GM18858 (cell line): ENCODE results near the gene CRHR2.
"Not testable (repeated sequence)": the region's sequence is repeated elsewhere in the genome, so short reads cannot be mapped to it uniquely, and the experiment has no call there.

ENCODE experiments used
- ATAC-seq: cut with Tn5 transposase; IDR thresholded peaks from one replicate; pipeline ENCODE4 v1.9.1; 2021; ENCODE audit not compliant: unreplicated experiment

The CRHR2 gene

DNA sequence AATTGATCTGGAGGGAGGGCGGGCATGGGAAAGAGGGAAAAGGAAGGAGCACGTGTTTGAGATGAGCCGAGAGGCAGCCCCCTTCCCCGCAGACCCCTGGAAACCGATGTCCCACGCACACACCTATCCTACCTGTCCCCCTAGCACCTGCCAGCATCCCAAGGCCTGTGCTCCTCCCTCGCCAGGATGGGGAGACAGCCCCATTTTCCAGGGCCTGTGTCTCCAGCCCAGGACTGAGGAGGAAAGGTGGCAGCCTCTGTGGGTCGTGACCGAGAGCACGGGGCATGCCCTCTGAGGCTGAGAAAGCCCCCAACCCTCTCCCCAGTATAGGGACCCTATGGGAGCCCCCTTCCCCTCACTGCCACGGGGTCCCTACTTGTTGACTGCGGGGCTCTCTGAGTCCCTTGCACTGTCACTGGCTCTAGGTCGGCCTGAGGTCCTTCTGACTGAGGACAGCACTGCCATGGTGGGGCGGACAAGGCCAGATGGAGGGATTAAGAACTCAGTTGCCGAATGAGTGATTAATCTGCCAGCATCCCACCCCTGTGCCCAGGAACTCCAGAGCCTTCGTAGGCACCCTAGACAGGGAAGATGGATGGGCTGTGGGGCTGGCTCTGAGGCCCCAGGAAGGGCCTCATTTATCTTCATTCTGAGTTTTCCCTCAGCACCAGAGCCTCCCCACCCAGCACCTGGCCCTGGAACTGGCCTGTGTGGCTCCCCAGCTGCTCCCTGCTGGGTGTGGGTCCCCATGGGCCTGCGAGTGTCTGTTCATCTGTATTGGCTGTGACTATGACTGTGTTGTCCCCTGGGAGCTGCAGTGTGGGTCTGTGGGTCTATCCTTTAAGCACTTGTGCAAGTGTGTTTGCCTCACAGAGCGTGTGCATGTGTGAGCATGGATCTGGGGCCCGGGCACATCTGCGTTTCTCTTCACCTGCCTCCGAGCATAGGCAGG is 26.0 kb downstream of the CRHR2 start:
- ATAC-seq = no peak

DNA sequence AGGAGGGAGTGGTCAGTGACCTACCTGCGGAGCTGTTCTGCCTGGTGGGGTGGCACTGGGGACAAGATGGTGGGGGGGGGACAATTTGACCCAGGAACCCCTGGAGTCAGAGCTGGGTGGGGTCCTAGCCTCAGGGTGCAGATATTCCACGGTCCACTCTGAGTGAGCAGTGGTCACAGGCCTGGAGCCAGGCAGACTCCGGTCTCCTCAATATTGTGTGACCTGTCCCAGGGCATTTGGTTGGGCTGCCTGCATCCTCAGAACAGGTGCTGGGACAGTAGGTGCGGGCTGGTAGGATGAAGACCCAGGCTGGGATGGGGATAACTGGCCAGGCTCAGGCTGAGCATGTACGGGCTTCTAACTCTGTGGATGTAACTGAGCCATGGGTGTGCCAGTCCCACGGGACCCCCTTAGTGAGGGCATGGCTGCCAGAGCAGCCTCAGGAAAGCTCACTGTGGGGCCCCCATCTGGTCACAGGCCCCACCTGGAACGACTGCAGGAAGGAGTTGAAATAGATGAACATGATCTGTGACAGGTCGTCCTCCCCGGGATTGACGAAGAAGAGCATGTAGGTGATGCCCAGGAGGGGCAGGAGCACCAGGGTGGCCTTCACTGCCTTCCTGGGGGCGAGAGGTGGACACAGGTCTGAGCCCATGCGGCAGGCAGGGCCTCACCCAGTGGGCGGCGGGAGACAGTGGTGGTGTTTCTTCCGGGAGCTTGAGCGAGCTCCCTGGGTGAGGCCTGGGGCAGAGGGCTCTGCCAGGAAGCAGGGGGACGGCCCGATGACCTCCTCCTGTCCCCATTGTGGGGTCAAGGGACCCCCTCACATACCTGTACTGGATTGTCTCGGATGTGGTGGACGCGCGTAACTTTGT is 26.9 kb downstream of the CRHR2 start:
- no peak for ATAC-seq

DNA sequence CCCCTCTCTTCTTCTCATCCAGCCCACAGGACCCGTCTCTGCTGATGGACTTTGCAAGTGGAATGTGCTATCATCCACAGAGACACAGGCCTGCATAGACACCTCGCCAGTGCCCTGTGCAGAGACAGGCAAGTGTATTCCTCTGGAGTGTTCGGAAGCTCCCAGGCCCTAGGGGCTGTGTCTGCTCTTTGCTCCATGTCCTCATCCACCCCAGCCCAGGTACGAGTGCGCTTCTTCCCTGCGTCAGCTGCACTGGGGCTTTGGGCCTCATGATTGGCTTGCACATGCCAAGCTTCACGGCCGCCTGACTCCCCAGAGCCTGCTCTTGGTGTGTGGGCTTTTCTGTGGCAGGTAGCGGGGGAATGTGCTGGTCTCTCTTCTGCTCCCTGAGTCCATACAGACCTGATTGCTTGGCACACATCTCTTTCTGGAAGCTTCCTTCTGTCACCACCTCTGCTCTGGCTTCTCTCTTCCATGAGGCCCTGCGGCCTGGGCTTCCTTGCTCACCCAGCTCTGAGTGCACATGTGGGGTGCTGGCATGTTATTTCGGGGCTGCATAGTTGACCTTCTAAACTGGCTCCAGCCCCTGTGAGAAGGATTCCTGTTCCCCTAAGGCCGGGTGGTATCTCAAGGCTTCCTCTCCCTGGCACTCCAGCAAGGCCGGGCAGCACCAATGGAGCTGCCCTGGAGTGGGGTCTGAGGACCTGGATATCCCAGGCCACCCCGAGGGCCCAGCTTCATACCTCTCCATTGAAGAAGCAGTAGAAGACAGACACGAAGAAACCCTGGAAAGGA is 27.8 kb downstream of the CRHR2 start:
- ATAC-seq = no peak

DNA sequence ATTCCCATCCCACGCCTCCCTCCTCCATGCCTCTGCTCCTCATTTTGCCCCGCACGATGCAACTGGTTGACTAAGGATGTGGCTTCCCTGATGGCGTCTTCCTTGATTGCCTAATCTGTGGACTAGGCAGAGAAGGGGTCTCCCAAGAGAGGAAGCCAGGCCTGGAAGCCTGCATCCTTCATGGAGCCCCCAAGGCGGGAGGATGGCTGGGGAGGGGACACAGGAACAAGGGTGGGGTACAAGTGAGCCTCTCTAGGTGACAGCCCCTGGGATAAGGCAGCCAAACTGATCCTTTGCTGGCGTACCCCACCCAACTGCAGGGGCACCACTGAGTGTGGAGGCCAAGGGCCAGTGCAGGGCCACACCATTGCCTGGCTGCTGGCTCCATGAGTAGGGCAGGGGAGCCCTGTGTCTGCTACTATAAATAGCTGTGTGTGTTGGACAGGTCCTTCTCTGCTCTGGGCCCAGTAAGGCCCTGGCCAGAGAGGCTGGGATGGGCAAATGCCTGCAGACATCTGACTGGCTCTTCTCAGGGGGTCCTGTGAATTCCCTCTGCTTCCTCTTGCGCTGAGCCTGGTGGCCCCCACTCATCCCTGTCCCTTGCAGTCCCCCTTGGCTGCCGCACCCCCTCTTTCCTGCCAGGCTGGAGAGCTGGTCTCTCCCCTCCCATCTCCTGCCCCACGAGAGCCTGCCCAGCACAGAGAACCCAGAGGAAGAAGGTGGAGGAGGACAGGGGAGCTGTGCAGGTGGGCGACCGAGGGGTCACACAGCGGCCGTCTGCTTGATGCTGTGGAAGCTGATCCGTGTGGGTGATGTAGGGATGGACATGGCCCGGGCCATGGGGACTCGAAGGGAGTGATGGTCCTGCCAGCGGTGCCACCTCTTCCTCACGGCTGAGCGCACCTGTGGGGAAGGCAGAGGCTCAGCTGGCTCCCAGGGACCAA is 29.3 kb downstream of the CRHR2 start:
- ATAC-seq = no peak

DNA sequence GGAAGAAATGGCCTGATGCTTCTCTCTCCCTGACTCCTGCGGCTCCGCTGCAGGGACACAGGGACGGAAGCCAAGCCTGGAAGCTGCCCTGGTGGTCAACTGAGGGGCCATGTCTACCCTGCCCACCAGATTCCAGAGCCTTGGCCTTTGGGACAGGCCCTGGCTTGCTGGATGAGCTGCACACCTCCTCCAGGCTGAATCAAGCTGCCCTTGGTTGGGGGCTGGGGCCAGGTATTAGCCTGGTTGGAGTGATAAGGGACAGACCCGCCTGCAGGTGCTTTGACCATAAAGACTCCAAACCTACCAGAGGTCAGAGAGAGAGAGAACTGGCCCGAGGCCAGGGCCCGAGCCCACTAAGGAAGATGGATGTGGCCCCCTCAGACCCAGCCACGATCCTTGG is 30.1 kb downstream of the CRHR2 start:
- no peak for ATAC-seq

DNA sequence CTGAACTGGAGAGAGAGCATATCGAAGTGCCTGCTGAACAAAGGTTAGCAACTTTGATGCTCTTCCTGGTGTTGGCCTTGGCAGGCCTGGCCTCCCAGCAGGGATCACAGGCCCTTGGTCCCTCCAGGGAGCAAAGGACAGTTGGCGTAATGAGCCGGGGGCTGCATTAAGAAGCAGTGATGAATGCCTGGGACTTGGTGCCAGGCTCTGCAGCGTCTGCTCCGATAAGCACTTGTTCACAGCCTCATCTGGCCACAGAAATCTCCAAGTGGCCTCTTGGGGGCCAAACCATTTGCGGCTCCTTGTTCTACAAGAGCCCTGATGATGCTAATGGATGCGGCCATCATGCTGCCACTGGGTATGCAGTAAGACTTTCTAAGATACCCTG is 31.8 kb downstream of the CRHR2 start:
- no peak for ATAC-seq

DNA sequence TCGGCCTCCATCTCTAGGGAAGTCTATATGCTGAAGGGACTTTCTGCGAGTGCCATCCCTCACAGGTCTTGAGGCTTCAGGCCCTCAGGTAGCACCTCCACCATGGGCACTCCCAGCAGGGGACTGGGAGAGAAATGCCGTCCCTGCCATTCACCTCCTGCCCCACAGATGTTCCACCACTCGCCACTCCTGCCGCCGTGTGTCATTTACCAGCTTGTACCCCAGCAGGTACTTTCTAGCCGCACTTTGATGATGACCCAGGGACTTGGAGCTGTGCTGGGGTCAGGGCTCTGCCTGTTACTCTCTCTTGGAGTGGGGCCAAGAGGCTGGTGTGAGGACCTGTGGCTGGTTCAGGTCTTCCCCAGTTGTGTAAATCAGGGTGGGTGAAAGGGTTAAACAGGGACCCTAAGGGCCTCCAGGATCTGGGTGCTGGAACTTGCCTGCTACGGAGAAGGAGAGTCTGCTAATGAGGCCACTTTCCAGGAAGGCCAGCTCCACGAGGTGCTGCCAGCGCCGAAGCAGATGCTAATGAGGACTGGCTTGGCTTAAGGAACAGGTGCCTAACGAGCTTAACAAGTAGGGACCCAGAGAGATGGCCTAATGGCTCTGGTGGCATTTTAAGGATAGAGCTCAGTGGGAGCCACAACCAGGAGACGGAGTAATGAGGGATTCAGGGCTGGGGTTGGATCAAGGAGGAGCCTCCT is 32.4 kb downstream of the CRHR2 start:
- no peak for ATAC-seq

DNA sequence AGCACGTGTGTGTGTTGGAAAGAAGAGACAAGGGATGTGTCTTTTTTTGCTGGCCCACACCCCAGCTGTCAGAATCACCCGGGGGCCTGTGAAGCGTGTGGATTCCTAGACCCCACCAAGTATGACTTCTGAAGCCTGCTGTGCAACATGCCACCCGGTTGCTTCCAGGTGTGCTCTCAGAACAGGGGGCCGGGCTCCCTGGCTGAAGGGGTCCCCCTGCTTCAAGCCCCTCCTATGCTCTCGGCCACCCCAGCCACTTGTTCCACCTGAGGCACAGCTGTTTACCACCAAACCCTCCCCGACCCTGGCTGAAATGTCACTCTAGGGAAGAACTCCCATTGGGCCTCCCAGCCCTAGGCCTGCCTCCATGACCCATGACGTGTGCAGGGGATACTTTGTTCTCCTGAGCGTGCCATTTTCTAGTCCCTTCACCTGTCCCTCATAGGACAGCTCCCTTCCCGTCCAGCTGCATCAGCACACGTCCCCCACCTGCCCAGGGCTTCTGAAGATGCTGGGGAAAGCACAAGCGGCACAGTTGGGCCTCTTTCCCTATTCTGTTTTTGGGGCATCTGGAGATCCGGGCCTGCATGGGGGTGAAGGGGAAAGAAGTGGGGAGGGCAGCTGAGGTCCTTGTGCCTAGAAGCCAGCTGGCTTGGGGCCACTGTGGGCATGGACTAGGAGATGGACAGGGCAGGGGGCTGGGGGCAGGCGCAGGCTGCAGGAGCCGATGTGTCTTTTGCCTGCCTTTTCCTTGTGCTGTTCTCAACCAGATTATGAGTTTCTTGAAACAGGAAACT is 33.3 kb downstream of the CRHR2 start:
- no peak for ATAC-seq

DNA sequence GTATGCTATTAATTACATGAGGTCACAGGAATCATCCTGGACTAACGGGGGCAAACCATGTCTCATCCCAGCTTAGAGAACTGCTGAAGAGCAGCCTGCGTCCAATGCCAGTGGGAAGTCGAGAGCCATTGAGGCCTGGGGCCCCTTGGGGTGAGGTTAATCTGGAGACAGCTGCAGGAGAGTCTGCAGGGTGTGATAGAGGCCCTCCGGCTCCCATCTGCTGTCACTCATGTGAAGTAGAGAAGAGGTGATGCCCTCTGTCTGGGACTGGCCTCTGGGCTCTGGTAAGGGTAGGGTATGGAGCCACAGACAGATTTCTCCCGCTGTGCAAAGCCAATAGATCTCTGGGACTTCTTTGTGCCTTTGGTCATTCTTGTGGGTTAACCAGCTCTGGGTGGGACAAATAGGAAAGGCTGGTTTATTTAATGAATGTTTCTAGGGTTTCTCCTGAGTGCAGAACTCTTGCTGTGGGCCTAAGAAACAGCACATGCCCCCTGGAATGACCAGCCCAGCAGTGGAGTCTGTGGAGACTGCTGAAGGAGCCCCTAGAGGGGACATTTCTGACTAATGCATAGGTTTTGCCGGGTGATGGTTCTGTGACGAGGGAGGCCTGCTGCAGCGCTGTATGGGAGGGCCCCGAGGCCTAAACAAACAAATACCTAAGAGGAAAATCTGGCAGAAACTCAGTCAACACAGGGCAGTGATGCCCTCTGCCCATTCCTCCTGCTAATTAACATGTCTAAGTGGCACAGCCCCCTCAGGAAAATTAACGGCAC is 34.5 kb downstream of the CRHR2 start:
- no peak for ATAC-seq

DNA sequence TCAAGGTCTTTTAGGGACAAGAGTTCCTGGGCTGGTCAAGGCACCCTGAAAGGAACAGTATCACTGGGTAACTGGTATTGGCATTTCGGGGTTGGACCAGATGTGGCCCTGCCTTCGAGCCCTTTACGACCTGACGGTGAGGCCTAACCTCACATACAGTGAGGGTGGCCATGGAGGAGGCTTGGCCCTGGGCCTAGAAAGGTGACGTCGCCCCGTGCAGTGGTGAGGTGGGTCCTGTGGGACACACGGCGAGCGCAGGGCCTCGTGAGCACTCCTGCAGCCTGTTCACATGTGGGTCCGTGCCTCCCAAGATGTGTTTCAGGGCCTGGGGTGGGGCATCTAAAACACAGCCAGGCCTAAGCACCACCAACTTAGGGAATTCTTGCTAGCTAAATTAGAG is 36.1 kb downstream of the CRHR2 start:
- no peak for ATAC-seq

DNA sequence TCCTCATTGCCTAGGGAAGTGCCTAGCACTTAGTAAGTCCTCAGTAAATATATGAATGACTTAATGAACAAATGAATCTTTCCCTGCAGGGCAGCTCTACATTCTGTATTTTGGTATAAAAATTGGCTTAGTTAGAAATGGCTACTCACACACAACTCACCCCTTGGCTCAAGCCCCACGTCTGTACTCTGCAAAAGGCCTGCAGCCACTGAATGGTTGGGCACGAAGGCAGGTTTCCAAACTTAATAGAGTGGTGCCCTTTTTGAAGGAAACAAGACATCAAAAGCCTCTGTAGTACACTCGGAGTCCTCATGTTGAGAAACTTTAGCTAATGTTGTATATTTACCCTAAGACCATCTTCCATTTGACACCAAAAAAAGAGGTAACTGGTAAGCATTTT is 36.6 kb downstream of the CRHR2 start:
- no peak for ATAC-seq

DNA sequence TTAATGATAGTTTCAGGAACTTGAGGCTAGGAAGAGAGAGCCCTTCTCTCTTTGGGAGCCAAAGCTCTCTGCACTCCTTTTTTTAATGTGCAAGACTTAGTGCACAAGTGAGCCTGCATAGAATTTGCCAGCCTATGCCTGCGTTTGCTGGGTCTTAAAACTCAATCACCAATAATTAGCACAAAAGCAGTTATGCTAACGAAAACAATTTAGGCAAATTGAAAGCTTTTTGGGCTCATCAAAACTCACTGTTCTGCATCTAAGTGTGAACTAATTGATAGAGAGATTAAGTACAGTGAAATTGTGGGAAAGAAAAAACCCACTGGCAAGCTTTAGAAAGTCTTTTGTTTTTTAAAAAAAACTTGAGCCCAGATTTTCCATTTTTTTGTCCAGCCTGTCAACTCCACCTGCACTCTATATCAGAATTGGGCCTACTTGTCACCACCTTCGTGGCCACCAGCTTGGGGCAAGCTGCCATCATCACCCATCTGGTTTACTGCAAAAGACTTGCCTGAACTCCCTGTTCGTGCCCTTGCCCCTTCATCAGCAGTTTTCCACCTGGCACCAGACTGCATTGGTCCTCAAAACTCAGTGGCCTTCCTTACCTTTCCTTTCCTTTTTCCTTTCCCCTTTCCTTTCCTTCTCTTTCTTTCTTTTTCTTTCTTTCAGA is 37.8 kb downstream of the CRHR2 start:
- no peak for ATAC-seq

DNA sequence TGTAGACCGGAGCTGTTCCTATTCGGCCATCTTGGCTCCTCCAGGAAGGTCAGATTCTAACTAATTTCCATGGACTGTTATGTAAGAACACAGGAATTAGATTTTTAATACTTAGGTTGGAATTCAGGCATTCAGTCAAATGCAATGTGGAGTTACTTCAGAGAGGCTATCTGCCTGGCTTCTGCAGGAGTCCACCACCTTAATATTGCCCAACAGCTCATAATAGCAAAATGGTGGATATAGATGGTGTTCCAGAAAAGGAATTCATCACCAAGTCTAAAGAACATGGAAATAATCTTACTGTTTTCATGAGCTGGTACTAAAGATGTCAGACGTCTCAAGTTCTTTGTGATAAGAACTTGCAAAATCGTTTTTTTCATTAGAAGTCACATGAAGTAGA is 39.5 kb downstream of the CRHR2 start:
- ATAC-seq = no peak

DNA sequence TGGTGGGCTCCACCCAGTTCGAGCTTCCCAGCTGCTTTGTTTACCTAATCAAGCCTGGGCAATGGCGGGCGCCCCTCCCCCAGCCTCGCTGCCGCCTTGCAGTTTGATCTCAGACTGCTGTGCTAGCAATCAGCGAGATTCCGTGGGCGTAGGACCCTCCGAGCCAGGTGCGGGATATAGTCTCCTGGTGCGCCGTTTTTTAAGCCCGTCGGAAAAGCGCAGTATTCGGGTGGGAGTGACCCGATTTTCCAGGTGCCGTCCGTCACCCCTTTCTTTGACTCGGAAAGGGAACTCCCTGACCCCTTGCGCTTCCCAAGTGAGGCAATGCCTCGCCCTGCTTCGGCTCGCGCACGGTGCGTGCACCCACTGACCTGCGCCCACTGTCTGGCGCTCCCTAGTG is 39.9 kb downstream of the CRHR2 start:
- ATAC-seq = not testable (repeated sequence)

DNA sequence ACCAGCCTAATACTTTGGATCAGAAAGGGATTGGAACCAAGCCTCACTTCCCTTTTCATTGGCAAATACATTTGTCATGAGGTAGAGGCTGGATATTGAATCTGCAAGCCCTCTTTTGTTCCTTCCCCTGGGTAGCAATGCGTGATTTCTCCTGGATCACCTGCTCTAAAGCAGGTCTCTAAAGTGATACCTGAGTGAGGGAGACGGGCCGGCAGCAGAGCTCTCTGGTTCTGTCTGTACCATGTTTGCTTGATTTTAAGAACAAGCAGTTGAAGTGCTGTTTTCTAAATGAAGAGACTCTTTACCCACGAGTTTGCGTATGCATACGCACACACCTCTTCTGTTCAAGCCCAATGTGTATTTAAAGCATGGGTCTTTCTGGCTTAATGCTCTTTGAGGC is 46.5 kb downstream of the CRHR2 start:
- no peak for ATAC-seq

DNA sequence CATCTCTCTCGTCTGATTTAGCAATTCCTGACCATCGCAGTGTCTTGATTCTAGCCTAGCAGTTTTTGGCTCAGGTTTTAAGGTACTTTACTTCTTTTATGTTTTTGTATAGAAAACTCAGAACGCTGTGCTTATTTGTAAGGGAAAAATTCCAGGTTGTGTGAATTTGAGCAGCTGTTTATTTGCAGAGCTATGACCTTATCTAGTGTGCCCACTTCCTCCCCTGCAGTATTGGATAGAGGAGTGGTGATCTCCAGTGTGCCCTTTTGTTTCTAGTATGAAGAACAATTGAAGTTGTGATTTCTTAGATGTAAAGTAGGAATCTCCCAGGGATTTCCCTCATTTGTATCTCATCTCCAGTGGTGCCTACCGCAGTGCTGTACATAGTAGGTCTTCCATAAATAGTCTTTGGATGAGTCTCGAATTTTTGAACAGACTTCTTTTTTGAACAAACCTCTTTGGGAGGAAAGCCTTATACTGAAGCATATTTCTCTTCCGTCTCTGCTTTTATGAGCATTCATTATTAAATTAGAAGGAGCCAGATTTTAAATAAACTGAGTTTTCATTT is 47.5 kb downstream of the CRHR2 start:
- ATAC-seq = no peak

DNA sequence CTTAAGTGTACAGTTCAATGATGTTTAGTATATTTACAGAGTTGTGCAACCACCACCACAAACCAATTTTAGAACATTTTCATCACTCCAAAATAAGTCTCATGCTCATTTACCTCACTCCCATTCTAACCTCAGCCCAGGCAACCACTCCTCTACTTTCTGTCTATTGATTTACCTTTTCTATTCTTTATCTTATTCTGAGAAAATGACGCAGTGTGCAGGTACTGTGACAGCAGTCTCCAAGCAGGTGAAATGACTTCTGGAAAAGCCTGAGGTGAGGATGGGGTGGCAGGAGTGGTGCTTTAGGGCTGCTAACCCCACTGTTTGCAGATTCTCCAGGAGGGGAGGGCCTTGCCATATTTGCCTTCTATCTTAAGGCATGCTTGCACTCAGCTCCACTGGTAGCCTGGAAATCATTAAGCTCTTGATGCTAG is 48.0 kb downstream of the CRHR2 start:
- no peak for ATAC-seq
